ENCODE measurements around the gene MED27.

Gene MED27

DNA sequence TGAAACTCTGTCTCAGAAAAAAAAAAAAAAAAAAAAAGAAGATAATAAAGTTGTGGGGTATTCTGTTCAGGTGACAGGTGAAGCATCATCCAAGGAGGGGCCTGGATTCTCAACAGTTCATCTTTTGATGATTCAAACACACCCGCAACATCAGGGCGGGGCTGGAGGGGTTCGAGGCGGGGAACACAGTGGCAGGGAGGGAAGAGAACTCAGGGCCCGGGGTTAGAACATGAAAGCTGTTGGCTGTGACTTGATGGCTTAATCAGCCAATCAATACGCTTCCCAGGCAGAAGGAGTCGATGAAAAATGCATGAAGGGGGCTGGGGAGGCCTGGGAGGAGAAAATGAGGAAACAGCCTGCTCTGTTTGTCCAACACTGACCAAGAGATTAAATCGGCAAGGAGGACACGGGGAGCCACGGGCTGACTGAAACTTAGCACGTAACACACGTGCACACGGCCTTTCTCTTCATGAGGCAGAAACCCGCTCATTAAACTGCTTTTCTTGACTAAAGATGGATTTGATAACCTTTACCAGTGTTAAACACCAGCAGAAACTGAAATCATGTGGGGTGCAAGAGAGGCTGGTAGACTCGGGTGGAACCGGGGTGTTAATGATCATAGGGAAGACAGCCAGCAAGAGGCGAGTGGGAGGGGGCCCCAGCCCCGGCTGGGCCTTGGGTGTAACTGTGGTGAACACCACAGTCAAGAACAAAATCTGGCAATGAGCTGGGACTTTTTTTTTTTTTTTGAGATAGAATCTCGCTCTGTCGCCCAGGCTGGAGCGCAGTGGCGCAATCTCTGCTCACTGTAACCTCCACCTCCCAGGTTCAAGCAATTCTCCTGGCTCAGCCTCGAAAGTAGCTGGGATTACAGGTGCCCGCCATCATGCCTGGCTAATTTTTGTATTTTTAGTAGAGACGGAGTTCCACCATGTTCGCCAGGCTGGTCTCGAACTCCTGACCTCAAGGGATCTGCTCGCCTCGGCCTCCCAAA, 234.1 kb downstream of the MED27 start:
- FAIRE-seq: no peak

DNA sequence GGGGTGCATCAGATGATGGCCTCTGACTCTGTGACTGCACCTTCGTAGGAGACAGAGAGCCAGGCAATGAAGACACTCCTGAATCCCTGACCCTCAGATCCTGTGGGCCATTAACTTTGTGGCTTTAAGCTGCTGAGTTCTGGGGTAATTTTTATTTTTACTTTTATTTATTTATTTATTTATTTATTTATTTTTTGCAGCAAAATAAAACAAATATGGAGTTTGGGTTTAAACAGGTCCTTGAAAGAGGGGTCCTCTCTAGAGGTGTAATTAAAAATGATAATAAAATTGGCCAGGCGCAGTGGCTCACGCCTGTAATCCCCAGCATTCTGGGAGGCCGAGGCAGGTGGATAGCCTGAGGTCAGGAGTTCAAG, 234.9 kb downstream of the MED27 start:
- FAIRE-seq: no peak

DNA sequence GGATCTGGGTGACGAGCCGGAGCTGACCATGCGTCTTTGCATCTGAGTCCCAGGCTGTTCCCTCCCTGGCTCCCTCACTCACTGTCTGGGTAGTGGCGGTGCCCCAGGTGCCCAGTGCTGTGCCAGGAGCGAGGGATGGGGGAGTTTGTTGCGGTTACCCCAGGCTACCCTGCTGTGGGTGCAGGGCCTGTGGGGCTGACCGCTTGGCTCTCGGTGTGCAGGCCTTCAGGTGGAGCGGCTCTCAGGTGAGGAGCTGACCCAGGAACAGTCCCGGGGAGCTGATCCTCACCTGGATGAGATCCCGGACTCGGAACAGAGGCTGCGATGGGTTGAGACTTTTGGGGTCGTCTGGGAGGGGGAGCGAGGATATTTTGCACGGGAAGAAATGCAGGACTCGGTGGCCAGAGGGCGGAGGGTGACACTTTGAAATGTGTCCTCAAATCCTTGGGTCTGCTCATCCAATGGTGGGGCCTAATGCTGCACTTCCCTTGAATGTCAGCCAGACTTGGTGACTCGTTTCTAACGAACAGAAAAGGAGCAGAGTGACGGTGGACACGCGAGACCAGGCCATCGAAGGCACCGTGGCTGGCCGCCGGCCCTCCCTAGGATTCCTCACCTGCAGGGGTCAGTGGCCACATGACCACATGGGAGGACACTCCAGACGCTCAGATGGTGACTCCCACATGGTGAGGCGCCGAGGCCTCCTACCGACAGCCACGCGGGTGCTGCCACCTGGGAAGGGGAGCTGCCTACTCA, 235.5 kb downstream of the MED27 start:
- no peak for FAIRE-seq

DNA sequence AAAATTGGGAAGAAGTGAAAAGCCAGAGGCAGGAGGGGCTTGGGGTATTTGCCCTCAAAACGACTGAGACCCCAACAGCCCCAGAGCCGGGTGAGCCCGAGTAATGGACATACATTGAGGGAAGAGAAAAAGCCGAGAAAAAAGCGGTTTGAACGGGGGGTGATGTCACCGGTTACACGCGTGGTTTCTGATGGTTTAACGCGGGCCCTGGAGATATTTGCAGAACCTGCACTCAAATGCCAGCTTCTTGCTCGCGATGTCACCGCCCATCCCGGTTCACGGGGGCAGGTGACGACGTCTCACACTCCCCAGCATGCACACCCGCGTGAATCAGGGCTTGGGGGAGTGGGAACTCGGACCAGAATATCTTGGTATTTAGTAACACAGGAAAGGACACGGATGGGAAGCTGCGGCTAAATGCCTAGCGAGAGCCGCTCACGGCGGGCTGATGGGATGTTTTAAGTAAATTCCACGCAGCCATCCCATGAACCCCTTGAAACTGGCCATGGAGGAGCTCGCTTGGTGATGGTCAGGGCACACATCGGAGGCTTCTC, 237.8 kb downstream of the MED27 start:
- FAIRE-seq: no peak

DNA sequence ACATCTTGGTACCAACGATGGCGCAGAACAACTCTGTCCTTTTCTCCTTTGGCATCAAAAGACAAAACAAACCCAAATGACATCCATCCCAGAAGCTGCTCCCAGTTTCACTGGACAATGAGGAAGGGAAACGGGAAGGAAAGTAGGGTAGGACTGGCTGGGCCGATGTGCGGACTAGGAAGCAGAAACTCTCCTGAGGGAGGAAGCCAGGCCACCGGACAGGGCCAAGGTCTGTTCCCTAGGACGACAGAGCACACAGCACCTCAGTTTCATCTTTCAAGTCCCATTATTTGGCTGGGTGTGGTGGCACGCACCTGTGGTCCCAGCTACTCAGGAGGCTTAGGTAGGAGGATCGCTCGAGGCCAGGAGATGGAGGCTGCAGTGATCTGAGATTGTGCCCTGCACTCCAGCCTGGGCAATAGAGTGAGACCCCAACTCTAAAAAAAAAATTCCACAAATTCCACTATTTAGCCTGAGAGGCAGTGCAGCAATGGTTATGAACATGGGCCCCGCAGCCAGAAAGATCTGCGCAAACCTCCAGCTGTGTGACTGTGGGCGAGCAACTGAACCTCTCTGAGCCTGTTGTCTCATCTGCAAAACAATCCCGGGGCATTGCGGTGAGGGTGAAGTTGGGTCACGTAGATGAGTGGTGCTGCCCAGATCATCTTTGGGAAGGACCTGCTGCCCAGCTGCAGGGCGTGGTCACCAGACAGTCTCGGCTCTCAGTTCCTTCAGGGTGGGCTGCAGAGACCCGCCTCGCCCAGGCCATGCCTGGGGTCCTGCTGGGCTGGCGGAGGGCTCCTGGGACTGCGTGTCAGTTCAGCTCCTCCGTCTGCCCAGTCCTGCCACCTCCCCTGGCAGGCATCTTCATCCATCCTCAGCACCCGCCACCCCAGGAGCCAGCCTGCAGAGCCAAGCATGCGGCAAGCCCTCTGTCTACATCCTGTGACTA, 238.6 kb downstream of the MED27 start:
- no peak for FAIRE-seq

DNA sequence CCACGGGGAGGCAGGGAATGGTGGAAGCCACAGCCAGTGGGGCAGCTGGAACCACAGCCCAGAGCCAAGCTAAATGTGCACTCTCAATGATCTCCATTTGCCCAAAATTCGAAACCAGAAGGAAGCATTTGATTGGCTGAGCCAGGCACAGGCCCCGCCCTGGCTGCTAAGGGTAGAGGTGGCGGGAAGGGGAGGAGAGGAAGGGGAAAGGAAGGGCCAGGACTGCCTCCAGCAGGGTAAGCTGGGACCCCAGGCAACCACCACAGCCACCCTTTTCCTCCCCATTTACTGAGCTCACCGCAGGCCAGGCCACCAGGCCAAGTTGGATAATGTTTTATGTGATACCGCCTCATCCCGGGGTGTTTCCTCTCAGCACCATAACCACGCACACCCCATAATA, 239.4 kb downstream of the MED27 start:
- FAIRE-seq: no peak

DNA sequence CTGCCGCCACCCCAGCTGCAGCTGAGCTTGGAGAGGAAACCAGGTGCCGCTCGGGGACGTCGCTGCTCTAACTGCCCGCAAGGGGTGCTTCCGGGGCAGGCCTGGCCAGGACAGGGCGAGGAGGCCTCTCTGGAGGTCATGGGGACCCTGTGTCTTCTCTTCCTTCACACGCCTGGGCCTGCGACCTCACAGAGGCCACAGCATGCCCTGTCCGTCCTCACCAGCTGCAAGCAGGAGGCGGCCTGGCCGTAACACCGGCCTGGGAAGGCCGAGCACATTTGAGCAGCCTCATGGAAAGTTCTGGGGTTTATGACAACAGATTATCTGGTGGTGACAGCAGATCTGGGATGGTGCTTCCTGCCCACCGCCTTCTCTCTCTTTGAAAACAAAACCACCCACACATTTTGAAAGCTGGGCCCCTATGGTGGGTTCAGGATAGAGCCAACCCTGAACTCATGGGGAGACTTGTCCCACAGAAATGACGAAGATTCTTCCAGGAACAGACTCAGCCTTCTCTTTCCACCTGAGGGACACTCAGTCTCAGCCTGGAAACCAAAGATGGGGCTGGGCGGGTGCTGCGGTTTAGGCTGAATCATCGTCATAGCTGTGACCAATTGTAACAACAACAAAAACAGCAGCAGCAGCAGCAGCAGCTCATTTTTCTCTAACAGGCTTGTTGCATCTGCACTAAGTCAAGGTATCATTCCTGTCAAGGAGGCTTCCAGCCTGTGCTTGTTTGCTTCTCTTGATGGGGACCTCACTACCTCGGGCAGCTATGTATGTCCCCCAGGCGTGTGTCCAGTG, 240.2 kb downstream of the MED27 start:
- FAIRE-seq: no peak

DNA sequence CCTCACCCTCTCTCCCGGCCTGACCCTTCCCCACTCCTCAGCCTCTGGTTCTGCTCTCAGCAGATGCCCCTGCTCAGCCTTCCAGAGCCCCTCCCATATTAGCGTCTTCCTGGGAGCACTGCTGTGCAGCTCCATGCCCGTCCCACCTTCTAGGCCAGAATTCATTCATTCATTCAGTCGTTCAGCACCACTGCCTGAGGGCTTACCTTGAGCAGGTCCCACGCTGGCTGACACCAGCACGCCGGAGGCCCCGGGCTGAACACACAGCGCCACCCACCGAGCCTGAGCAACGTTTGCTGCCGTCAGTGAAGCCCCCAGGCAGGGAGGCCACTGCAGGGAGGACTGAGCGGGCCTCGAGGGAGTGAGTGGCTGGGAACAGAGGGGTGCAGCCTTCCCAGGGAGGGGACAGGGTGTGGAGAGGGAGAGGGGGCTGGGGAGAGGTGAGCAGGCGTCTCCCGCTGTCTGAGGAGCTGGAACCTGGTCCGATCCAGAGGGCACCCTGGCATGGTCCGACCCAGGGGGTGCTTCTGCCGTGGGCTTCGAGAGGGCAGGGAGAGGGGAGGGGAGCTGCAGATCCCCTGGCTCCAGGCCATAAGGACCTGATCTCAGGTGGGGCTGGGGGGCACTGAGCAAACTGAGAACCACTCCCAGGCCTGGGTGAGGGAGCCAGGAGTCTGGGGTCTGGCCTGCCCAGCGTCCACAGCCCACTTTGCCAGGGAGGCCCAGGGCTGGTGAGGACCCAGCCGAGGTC, 241.0 kb downstream of the MED27 start:
- no peak for FAIRE-seq

DNA sequence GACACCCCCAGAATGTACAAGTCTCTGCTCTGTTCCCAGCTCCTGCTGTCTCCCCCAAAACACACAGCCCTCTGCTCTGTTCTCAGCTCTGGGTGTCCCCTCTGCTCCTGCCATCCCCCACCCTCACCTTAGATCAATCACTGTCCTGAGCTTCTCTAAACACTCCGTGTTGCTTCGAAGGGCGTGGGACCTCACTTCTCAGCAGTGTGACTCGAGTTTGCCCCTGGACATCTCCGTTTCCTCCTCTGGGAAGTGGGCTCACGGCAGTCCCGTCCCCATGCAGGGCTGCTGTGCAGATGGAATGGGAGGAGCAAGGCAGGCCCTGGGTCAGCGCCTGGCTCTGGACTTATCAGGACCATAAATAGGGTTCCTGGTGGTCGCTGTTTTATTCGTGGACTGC, 241.8 kb downstream of the MED27 start:
- no peak for FAIRE-seq

DNA sequence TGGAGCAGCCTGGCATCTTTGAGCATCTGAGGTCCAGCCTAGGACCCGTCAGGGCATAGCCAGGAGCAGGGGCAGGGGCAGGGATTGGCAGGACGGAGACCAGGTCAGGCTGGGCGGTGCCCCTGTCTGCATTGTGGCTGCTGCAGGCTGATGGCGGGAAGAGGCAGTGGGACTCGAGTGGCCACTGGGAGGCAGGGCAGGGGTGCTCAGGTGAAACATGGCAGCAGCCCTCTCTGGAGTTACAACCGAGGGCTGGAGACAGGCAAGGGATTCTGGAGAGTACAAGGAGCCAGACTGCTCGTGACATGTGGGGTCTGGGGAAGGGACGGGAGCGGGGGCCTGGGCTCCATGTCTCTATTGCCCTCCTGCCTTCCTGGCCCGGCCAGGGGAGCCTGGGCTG, 242.4 kb downstream of the MED27 start:
- no peak for FAIRE-seq

DNA sequence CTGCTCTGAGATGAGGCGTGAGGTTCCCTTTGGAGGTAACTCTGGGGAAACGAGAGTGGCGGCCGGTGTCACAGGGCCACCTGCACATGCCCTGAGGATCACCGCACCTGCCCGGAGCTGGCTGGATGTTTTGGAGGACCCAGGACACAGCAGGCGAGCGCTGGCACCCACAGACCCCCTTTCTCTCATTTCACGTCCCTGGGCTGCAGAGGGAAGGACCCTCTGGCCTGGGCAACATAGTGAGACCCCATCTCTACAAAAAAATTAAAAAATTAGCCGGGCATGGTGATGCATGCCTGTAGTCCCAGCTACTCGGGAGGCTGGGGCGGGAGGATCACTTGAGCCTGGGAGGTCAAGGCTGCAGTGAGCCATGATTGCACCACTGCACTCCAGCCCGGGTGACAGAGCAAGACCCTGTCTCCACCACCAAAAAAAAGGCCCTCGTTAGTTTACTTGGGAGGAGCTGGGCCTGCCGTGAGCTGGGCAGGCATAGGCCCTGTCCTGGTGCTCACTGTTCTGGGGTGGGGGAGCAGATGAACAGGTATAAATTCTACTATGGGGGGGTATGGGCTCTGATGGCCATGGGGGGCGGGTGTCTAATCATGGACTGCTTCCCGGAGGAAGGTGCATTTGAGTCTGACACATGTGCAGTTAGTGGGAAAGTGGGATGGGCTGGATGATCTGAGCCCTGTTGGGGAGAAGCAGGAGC, 242.9 kb downstream of the MED27 start:
- FAIRE-seq: no peak

DNA sequence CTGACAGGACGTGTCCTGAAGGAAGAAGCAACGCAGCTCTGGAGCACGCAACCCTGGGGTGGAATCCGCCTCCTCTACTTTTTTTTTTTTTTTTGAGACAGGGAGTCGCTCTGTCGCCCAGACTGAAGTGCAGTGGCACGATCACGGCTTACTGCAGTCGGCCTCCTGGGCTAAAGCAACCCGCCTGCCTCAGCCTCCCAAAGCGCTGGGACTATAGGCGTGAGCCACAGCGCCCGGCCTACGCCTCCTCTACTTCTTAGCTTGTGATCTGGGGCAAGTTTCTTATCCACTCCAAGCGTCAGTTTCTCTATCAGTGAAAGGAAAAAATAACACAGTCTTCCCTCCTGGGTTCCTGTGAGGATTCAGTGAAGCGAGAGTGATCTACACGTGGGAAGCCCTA, 243.6 kb downstream of the MED27 start:
- FAIRE-seq: no peak

DNA sequence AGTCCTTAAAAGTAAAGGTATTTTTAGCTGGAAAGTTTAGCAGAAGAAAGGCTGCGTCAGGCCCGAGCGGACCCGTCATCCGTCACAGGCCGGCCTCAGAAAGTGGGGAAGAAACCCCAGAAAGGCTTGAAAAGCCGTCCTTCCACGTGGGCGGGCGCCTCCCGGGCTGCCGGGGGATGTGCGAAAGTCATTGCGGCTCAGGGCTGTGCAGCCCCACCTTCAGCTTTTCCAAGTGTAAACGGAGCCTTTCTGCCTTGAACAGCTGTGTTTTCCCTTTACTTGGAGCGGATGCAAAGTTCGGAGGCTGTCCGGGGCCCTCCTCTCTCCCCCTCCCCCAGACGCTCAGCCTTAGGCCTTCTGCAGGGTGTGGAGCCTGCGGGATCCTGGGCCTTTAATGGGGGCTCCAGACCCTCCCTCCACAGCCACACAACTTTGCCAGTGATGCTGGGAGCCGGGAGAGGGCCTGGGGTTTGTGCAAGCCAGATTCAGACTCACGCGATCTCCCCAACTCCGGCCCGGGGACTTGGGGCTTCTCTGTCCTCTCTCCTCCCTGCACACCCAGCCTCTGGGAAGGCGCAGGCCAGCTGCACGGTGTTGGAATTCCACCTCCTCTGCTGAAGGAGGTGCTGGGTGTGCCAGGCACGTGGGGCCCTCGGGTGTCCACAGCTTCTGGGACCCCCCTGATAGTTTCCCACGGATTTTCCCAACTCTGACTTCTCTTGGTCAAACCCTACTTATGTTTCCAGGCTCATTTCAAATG, 244.3 kb downstream of the MED27 start:
- FAIRE-seq: no peak

DNA sequence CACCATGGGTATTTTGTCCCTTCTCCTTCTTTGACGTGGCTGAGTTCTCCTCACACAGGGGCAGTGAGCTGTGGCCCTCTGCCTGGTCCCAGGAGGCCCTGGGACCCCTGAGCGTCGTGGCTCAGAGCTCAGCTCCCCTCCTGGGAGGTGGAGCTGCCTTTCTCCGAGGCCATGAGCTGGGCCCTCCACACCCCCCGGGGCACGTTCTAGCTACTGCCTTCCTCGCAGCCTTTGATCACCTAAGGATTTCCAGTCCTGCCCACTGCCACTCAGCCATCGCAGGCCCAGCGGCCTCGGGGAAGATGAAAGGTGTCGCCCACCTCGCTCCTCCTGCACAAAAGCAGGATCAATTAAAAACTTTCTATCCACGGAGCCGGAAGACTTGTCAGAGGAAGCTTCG, 244.9 kb downstream of the MED27 start:
- no peak for FAIRE-seq

DNA sequence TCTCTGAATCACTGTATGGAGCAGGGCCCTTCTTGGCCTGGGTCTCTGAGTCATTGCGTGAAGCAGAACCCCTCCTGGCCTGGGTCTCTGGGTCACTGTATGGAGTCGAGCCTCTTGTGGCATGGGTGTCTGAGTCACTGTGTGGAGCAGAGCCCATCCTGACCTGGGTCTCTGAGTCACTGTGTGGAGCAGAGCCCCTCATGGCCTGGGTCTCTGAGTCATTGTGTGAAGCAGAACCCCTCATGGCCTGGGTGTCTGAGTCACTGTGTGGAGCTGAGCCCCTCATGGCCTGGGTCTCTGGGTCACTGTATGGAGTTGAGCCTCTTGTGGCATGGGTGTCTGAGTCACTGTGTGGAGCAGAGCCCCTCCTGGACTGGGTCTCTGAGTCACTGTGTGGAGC, 245.8 kb downstream of the MED27 start:
- no peak for FAIRE-seq

DNA sequence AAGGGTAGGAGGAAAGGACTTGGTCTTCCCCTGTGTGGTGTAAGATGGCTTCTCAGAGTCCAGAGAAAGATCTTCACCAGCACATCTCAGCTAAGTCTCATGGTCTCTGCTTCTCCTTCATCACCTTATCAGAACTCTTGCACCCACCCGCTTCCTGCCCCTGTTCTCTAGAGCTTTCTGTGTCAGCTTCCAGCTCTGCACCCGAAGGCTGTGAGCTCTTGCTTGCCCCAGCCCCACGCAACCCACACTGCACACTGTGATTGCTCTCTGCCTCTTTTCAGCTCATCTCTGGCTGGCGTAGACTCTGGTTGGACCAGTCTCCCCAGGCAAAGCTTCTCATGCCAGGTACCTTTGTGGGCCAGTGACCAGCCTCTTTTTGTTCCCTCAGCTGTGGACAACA, 246.6 kb downstream of the MED27 start:
- no peak for FAIRE-seq

DNA sequence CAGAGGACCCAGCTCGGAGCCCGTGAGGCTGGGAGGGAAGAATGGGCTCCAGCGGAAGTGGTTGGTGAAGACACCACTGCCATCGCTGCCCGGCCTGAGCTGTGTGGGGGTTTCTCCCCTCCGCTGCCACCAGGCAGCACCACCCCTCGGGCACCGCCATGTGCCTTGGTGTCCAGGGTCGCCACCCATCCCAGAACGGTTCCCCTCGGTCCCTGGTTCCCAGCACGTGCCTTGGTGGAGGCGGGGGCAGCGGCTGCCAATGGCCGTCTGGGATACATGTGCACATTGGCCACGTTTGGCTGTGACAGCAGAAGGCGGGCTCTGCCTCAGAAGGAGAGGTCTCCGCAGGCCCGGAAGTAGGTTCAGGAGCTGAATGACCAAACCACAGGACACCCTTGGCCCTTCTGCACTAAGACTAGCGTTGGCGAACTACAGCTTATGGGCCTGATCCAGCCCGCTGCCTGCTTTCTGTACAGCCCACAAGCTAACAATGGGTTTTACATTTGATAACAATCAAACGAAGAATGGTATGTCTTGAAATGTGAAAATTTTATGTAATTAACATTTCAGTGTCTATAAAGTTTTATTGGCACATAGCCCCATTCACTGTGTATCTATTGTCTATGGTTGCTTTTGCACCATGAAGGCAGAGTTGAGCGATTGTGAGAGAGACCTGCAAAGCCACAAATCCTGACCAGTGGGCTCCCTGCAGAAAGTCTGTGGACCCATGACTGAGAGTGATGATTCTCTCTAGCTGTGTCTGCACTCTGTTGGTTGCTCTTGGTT, 248.1 kb downstream of the MED27 start:
- FAIRE-seq: no peak

DNA sequence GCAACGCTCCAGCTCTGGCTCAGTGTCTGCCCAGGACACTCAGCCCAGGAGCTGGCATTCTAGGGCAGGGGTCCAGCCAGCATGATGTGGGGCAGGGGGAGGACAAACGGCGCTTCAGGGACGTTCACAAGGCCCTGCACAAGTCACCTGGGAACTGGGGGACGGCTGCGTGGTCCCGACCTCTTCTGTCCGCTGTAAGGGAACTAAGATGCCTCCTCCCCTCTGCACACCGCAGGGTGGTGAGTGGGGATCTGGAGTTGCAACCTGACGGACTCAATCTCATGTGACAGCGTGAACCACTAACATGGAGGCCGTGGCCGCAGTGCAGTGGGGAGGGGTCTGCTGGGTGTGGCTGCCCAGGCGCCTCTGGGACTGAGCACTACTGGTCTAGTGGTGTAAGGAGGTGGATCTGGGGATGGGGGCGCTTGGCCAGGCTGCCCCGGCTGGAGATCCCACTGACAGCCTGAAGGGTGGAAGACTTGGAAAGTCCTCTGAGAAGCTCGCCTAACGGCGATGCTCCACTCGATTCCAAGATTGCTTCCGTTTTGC, 251.8 kb downstream of the MED27 start:
- FAIRE-seq: no peak

Measured in TTC549 (cell line).